Endothelial cell of umbilical vein (primary cell): Measurements from ENCODE around the gene C12orf60.
A peak's percentile ranks its signal among the peaks of the same experiment; 100 is the strongest.

Experiments used
- CTCF ChIP-seq, 2 donors: IDR thresholded peaks; 1 replicate in 1 of 2; 2 replicates in 1 of 2; pipeline ENCODE4 v1.5.1; 2011; ENCODE audit warnings: low read length in 2 of 2, mild to moderate bottlenecking in 2 of 2, moderate library complexity in 2 of 2, control low read depth in 1 of 2, inconsistent platforms in 1 of 2, low read depth in 1 of 2; ENCODE audit not compliant: insufficient read depth in 1 of 2; ENCODE audit errors: extremely low read depth in 1 of 2
- EZH2 ChIP-seq: IDR thresholded peaks from 2 replicates; pipeline ENCODE4 v1.6.1; 2012; ENCODE audit warnings: borderline replicate concordance, low read depth, mild to moderate bottlenecking, moderate library complexity, low read length, inconsistent platforms; ENCODE audit not compliant: severe bottlenecking
- FOS ChIP-seq: IDR thresholded peaks from 2 replicates; pipeline ENCODE4 v1.6.1; 2011; ENCODE audit warnings: mild to moderate bottlenecking, low read length, moderate library complexity, borderline replicate concordance; ENCODE audit not compliant: insufficient read depth
- GATA2 ChIP-seq: IDR thresholded peaks from 2 replicates; pipeline ENCODE4 v1.7.0; 2011; ENCODE audit warnings: low read depth, mild to moderate bottlenecking, moderate library complexity, mixed read lengths, low read length; ENCODE audit not compliant: insufficient read length, insufficient read depth
- JUN ChIP-seq: IDR thresholded peaks from 2 replicates; pipeline ENCODE4 v1.6.1; 2011; ENCODE audit warnings: borderline replicate concordance, low read depth; ENCODE audit not compliant: insufficient read length, insufficient read depth
- MAX ChIP-seq: IDR thresholded peaks from 2 replicates; pipeline ENCODE4 v1.6.1; 2011; ENCODE audit not compliant: insufficient read depth, insufficient read length
- MYC ChIP-seq: IDR thresholded peaks from one replicate; pipeline ENCODE4 v1.6.1; 2011; ENCODE audit warnings: mild to moderate bottlenecking, low read depth, low read length
- POLR2A ChIP-seq: IDR thresholded peaks from 2 replicates; pipeline ENCODE4 v1.6.1; 2012; ENCODE audit warnings: low read depth, mild to moderate bottlenecking, control low read depth, low read length
- POLR2AphosphoS5 ChIP-seq: IDR thresholded peaks from 2 replicates; pipeline ENCODE4 v1.6.1; 2012; ENCODE audit warnings: low read depth, mild to moderate bottlenecking, control low read depth, low read length, moderate library complexity; ENCODE audit not compliant: insufficient read depth

GRCh38 chr12:14825256-14825655, 21.8 kb downstream of the C12orf60 start:
- TF ChIP-seq CTCF (IDR thresholded peaks at IDR 0.05; ENCODE audit: extremely low read depth in 1 of 2, insufficient read depth in 1 of 2, low read depth in 1 of 2, low read length in 2 of 2) = no peak
- TF ChIP-seq MAX = no peak
- no peak for TF ChIP-seq POLR2A
- no peak for TF ChIP-seq EZH2
- no peak for TF ChIP-seq POLR2AphosphoS5
- no peak for TF ChIP-seq JUN
- TF ChIP-seq MYC = no peak
- TF ChIP-seq FOS = peak; percentile 5
- no peak for TF ChIP-seq GATA2
